ENCODE data around the gene TMEM185A.

DNA sequence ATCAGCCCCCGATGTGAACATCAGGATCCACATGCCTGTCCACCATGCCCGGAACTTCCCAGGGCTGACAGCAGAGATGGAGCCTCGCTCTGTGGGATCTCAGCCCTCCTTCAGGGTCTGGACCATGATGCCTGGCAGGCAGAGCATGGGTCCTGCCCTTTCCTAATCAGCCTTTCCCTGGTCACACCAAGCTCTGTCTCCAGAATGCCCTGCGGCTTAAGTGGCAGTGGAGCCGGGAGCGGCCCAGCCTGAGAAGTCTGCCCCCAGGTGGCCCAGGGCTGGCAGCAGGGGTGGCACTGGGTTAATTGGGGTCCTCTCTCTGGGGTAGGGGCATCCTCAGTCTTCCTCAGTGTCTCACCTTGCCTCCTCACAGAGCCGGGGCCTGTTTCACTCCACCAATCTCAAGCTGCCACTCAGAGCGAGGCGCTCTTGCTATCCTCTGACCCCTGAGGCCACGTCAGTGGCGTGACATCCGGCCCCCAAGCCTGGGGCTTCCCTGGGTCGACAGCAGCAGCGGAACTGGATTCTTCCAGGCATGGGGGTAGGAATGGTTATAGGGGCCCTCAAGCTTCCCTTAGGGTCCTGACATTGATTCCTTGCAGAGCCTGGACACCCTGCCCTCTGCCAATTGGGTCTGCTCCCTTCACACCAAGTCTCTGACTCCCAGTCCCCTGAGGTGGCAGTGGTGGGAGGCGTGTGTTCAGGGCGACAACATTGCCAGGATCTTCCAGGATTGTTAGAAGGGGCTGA is 20.8 kb upstream of the TMEM185A start:
- TF ChIP-seq, protein P1, sequence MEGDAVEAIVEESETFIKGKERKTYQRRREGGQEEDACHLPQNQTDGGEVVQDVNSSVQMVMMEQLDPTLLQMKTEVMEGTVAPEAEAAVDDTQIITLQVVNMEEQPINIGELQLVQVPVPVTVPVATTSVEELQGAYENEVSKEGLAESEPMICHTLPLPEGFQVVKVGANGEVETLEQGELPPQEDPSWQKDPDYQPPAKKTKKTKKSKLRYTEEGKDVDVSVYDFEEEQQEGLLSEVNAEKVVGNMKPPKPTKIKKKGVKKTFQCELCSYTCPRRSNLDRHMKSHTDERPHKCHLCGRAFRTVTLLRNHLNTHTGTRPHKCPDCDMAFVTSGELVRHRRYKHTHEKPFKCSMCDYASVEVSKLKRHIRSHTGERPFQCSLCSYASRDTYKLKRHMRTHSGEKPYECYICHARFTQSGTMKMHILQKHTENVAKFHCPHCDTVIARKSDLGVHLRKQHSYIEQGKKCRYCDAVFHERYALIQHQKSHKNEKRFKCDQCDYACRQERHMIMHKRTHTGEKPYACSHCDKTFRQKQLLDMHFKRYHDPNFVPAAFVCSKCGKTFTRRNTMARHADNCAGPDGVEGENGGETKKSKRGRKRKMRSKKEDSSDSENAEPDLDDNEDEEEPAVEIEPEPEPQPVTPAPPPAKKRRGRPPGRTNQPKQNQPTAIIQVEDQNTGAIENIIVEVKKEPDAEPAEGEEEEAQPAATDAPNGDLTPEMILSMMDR (IDR thresholded peaks at IDR 0.05; ENCODE audit: low read depth, low read length, poor library complexity, severe bottlenecking): no peak
- TF ChIP-seq EZH2phosphoT487 (IDR thresholded peaks at IDR 0.05; ENCODE audit: borderline replicate concordance, low read length): no peak

Measured in DOHH2 (cell line).